C4-2B (cell line): ENCODE data around the gene CTNNBL1.

ENCODE experiments used
- CTCF ChIP-seq: fragments of 450-650 bp; conservative IDR thresholded peaks from 2 replicates; pipeline ENCODE4 v1.5.1; 2017; ENCODE audit warnings: mild to moderate bottlenecking
- ZFX ChIP-seq: fragments of 450-650 bp; IDR thresholded peaks from 2 replicates; pipeline ENCODE4 v1.6.1; 2017

GRCh38 chr20:37915800-37916570, 222.2 kb downstream of the CTNNBL1 start:
- TF ChIP-seq CTCF (no peak), ZFX (no peak)
